ENCODE data around the gene PIGT. TPM values are rescaled to one million over a fixed set of nuclear protein-coding genes. Genes with fewer than 3 reads are reported as not detected.

The PIGT gene
- total RNA-seq, 2 donors from 2014 or later: 38.6 to 50.3 TPM

- no peak within 1 kb of the TSS for H3K27ac ChIP-seq
- no peaks in the 10 kb centered on the region for H3K27me3 ChIP-seq
- DNase-seq (no peak), ATAC-seq (no peak)
- H3K4me3 ChIP-seq: no peak within 1 kb of the TSS
- WGBS, 2 donors: 82 to 100% methylated on average over 1 of the region's 1 CpG
- TF ChIP-seq CTCF (IDR thresholded peaks at IDR 0.05) (no peak), POLR2A (IDR thresholded peaks at IDR 0.05) (no peak)
- H3K36me3 ChIP-seq (replicated peaks in 1 of 2; ENCODE audit: insufficient read depth in 1 of 2, low read depth in 2 of 2): no peaks in the 10 kb centered on the region
- intact Hi-C loops (cut with DNase I): loop anchor here (5.0 kb wide), 1 partner anchor 44 kb away; no protein-coding TSS in a partner anchor
- peaks cover 10% of the 10 kb centered on the region for H3K4me1 ChIP-seq
- no peaks in the 10 kb centered on the region for H3K9me3 ChIP-seq
Measured at GRCh38 chr20:45378191-45378590, 37.8 kb upstream of the PIGT start, which contains the start of gene TP53TG5. Gene TP53TG5 (minus strand): TSS chr20:45378325. CDS start chr20:45378236, 89 bp downstream.

- Histone ChIP-seq H3K4me1 (no peaks in the 10 kb centered on the region), H3K27ac (no peak overlapping the region), H3K9me3 (no peaks in the 10 kb centered on the region), H3K36me3 (replicated peaks in 1 of 2; ENCODE audit: insufficient read depth in 1 of 2, low read depth in 2 of 2) (no peaks in the 10 kb centered on the region), H3K4me3 (no peak overlapping the region), H3K27me3 (no peaks in the 10 kb centered on the region)
- intact Hi-C loops (cut with DNase I): no loop called here
- 94 to 96% methylated on average over 1 of the region's 1 CpG for WGBS, 2 donors
- DNase-seq: no peak
- TF ChIP-seq POLR2A (IDR thresholded peaks at IDR 0.05): no peak
- TF ChIP-seq CTCF (IDR thresholded peaks at IDR 0.05): no peak
- no peak for ATAC-seq
Measured at GRCh38 chr20:45387274-45387673, 28.7 kb upstream of the PIGT start.

GRCh38 chr20:45390931-45391330, 25.0 kb upstream of the PIGT start:
- H3K27me3 ChIP-seq: no peaks in the 10 kb centered on the region
- no peaks in the 10 kb centered on the region for H3K4me1 ChIP-seq
- WGBS, 2 donors: 84 to 89% methylated on average over 2 of the region's 2 CpGs
- ATAC-seq (no peak), DNase-seq (no peak)
- intact Hi-C loops (cut with DNase I): no loop called here
- H3K4me3 ChIP-seq: no peak overlapping the region
- TF ChIP-seq POLR2A (IDR thresholded peaks at IDR 0.05): no peak
- TF ChIP-seq CTCF (IDR thresholded peaks at IDR 0.05): no peak
- H3K9me3 ChIP-seq: no peaks in the 10 kb centered on the region
- no peaks in the 10 kb centered on the region for H3K36me3 ChIP-seq (replicated peaks in 1 of 2; ENCODE audit: insufficient read depth in 1 of 2, low read depth in 2 of 2)
- H3K27ac ChIP-seq: no peak overlapping the region

- no peaks in the 10 kb centered on the region for H3K9me3 ChIP-seq
- ATAC-seq (no peak), DNase-seq (no peak)
- no peaks in the 10 kb centered on the region for H3K36me3 ChIP-seq (replicated peaks in 1 of 2; ENCODE audit: insufficient read depth in 1 of 2, low read depth in 2 of 2)
- no peaks in the 10 kb centered on the region for H3K4me1 ChIP-seq
- intact Hi-C loops (cut with DNase I): no loop called here
- no peak overlapping the region for H3K4me3 ChIP-seq
- 69 to 81% methylated on average over 2 of the region's 2 CpGs for WGBS, 2 donors
- no peak overlapping the region for H3K27ac ChIP-seq
- TF ChIP-seq CTCF (IDR thresholded peaks at IDR 0.05): no peak
- no peak for TF ChIP-seq POLR2A (IDR thresholded peaks at IDR 0.05)
- no peaks in the 10 kb centered on the region for H3K27me3 ChIP-seq
Measured at GRCh38 chr20:45391559-45391958, 24.4 kb upstream of the PIGT start.

GRCh38 chr20:45392733-45393132, 23.2 kb upstream of the PIGT start:
- no peaks in the 10 kb centered on the region for H3K4me1 ChIP-seq
- 81 to 87% methylated on average over 3 of the region's 3 CpGs for WGBS, 2 donors
- no peak for TF ChIP-seq POLR2A (IDR thresholded peaks at IDR 0.05)
- TF ChIP-seq CTCF (IDR thresholded peaks at IDR 0.05): no peak
- no peaks in the 10 kb centered on the region for H3K36me3 ChIP-seq (replicated peaks in 1 of 2; ENCODE audit: insufficient read depth in 1 of 2, low read depth in 2 of 2)
- H3K27me3 ChIP-seq: no peaks in the 10 kb centered on the region
- H3K9me3 ChIP-seq: no peaks in the 10 kb centered on the region
- H3K27ac ChIP-seq: no peak overlapping the region
- ATAC-seq (no peak), DNase-seq (no peak)
- no peak overlapping the region for H3K4me3 ChIP-seq
- intact Hi-C loops (cut with DNase I): no loop called here

All from body of pancreas (tissue), 4 donors.